ENCODE results near the gene CCDC182.

GRCh38 chr17:57794841-57795240 is 49.7 kb upstream of the CCDC182 start:
- TF ChIP-seq EP300 (IDR thresholded peaks at IDR 0.05; ENCODE audit: borderline replicate concordance) (no peak), ZBTB7A (IDR thresholded peaks at IDR 0.05; ENCODE audit: low read depth) (no peak), MAX (IDR thresholded peaks at IDR 0.05) (no peak), EGR1 (IDR thresholded peaks at IDR 0.05) (no peak), TCF12 (IDR thresholded peaks at IDR 0.05; ENCODE audit: low read depth) (no peak)
